ENCODE results near the gene MAPKAPK5. TPM values are rescaled to one million over a fixed set of nuclear protein-coding genes. Genes with fewer than 3 reads are reported as not detected.

MAPKAPK5 gene
- total and polyA plus RNA-seq, 2 of the 13 experiments (the other 11 are each of a cell fraction or from before 2014, with no cell fraction given), result 43.2 to 58.2 TPM

GRCh38 chr12:111841750-111842555 is at the start of gene MAPKAPK5 (continued):
- TF ChIP-seq SMAD1 (CRISPR knock-in tag; IDR thresholded peaks at IDR 0.05; ENCODE audit: borderline replicate concordance, low read depth) (no peak; the same call in 1 of the 2 replicates), ZFP36L1 (CRISPR knock-in tag; IDR thresholded peaks at IDR 0.05) (0 out of 2 replicates have a peak, but pooled peaks have one; percentile 19), NR3C1 (CRISPR knock-in tag; IDR thresholded peaks at IDR 0.05) (no peak), TCF7L2 (IDR thresholded peaks at IDR 0.05; ENCODE audit: low read depth, low read length) (no peak), ZNF674 (CRISPR knock-in tag; IDR thresholded peaks at IDR 0.05; ENCODE audit: low read depth) (no peak), SP140L (CRISPR knock-in tag; IDR thresholded peaks at IDR 0.05; ENCODE audit: borderline replicate concordance) (no peak), ZSCAN30 (CRISPR knock-in tag; IDR thresholded peaks at IDR 0.05) (no peak), FOXP4 (CRISPR knock-in tag; IDR thresholded peaks at IDR 0.05) (no peak; the same call in 1 of the 2 replicates), MED13 (CRISPR knock-in tag; IDR thresholded peaks at IDR 0.05) (no peak), ZFP82 (CRISPR knock-in tag; IDR thresholded peaks at IDR 0.05; ENCODE audit: borderline replicate concordance) (no peak), FOXM1 (CRISPR knock-in tag; IDR thresholded peaks at IDR 0.05) (peak; percentile 24; the same call in 1 of the 2 replicates), ZNF687 (CRISPR knock-in tag; IDR thresholded peaks at IDR 0.05) (peak; percentile 73), CBFB (CRISPR knock-in tag; IDR thresholded peaks at IDR 0.05) (peak; percentile 83), ZBTB10 (CRISPR knock-in tag; IDR thresholded peaks at IDR 0.05; ENCODE audit: borderline replicate concordance) (0 out of 2 replicates have a peak, but pooled peaks have one; percentile 44), SPEN (CRISPR knock-in tag; IDR thresholded peaks at IDR 0.05; ENCODE audit: low read depth) (peak; percentile 97), CCDC6 (CRISPR knock-in tag; IDR thresholded peaks at IDR 0.05) (0 out of 2 replicates have a peak, but pooled peaks have one; percentile 33), ZNF362 (CRISPR knock-in tag; IDR thresholded peaks at IDR 0.05; ENCODE audit: borderline replicate concordance) (peak; percentile 53; the same call in 1 of the 2 replicates)

Data from HepG2 (cell line).